AG04449 (cell line): ENCODE data around the gene ARMH3.
A peak's percentile ranks its signal among the peaks of the same experiment; 100 is the strongest.

Source experiments
- CTCF ChIA-PET: fragments of 350-600 bp; formaldehyde crosslinking; extraction: SDS; loops from one replicate; lab custom pipeline; 2021; ENCODE audit warnings: antibody characterized with exemption; lab: Yijun Ruan, JAX
- POLR2A ChIA-PET: fragments of 400-600, 350-600 bp; formaldehyde crosslinking; extraction: SDS; loops from one replicate; lab custom pipeline; 2020; ENCODE audit warnings: antibody characterized with exemption, inconsistent platforms; lab: Yijun Ruan, JAX
- DNase-seq: peaks from one replicate; pipeline ENCODE4 v3.0.0-alpha.2; 2010; ENCODE audit warnings: low read depth, low spot score
- H3K4me3 ChIP-seq: 2 replicates; pipeline ENCODE4 v1.5.1; 2011; ENCODE audit warnings: low read depth, mild to moderate bottlenecking, control low read depth, low read length
- TF ChIP-seq, protein P1 (sequence below): IDR thresholded peaks from one replicate; pipeline ENCODE4 v1.5.1; 2011; ENCODE audit warnings: mild to moderate bottlenecking, moderate library complexity, low read length, control low read depth, inconsistent platforms; ENCODE audit not compliant: insufficient read depth; ENCODE audit errors: missing control alignments

Gene ARMH3

DNA sequence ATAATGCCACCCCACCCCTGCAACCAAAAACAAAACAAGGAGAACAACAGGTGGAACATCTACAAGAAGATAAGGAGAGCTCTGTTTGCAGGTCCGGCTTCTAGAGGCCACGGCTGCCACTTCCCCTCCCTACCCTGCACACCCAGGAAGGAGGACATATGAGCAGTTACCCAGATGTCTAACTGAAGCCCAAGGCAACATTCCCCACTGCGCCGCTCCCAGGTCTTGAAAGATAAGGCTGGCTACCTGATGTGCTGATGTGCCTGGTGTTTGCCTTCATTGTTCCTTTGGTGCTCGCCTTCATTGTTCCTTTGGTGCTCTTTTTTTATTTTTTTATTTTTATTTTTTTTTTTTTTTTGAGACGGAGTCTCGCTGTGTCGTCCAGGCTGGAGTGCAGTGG is 30.2 kb upstream of the ARMH3 start:
- no peak for DNase-seq
- CTCF ChIA-PET: interaction anchor here (0.7 to 1.4 kb wide), 2 partner anchors 13 to 251 kb away, joined by 3 to 11 read pairs; no protein-coding TSS in a partner anchor
- H3K4me3 ChIP-seq: no peak overlapping the region
- TF ChIP-seq, protein P1, sequence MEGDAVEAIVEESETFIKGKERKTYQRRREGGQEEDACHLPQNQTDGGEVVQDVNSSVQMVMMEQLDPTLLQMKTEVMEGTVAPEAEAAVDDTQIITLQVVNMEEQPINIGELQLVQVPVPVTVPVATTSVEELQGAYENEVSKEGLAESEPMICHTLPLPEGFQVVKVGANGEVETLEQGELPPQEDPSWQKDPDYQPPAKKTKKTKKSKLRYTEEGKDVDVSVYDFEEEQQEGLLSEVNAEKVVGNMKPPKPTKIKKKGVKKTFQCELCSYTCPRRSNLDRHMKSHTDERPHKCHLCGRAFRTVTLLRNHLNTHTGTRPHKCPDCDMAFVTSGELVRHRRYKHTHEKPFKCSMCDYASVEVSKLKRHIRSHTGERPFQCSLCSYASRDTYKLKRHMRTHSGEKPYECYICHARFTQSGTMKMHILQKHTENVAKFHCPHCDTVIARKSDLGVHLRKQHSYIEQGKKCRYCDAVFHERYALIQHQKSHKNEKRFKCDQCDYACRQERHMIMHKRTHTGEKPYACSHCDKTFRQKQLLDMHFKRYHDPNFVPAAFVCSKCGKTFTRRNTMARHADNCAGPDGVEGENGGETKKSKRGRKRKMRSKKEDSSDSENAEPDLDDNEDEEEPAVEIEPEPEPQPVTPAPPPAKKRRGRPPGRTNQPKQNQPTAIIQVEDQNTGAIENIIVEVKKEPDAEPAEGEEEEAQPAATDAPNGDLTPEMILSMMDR: no peak
- POLR2A ChIA-PET: interaction anchor here (0.6 to 0.7 kb wide), 2 partner anchors 8 to 11 kb away, joined by 3 read pairs; no protein-coding TSS in a partner anchor

DNA sequence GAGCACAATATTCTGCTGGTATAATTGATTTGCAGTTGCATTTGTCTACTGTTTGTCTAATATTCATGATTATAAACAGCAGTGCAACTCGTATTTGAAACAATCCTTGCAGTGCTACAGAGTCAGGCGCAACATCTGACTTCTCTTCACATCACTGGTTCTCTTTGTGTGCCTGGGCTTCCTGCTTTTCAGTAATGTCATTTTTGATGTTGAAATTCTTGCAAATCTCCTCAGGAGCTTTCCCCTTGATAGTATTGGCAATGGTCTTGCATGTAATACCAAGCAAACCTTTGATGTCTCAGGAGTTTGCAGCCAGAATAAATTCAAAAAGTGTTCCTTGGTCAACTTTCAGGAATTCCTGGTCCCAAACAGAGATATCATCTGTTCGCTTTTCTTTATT is 29.4 kb upstream of the ARMH3 start:
- CTCF ChIA-PET: interaction anchor here (0.8 to 1.1 kb wide), 2 partner anchors 11 to 13 kb away, joined by 4 to 7 read pairs; no protein-coding TSS in a partner anchor
- DNase-seq: no peak
- H3K4me3 ChIP-seq: no peak overlapping the region
- POLR2A ChIA-PET: no interaction called here
- TF ChIP-seq, protein P1: no peak

DNA sequence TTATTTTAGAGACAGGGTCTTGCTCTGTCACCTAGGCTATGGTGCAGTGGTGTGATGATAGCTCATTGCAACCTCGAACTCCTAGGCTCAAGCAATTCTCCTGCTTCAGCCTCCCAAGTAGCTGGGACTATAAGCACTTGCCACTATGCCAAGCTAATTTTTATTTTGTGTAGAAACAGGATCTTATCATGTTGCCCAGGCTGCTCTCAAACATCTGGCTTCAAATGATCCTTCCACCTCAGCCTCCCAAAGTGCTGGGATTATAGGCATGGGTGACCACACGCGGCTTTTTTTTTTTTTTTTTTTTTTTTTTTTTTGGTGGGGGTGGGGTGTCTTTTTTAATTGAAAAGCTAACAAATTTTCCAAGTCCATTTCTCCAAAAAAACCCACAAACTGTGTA is 27.6 kb upstream of the ARMH3 start:
- H3K4me3 ChIP-seq: no peak overlapping the region
- ChIA-PET CTCF (interaction anchor here (0.7 to 2.1 kb wide), 8 partner anchors 10 to 26 kb away, joined by 3 to 30 read pairs (median 3); no protein-coding TSS in a partner anchor), POLR2A (no interaction called here)
- TF ChIP-seq, protein P1: no peak
- DNase-seq: no peak

DNA sequence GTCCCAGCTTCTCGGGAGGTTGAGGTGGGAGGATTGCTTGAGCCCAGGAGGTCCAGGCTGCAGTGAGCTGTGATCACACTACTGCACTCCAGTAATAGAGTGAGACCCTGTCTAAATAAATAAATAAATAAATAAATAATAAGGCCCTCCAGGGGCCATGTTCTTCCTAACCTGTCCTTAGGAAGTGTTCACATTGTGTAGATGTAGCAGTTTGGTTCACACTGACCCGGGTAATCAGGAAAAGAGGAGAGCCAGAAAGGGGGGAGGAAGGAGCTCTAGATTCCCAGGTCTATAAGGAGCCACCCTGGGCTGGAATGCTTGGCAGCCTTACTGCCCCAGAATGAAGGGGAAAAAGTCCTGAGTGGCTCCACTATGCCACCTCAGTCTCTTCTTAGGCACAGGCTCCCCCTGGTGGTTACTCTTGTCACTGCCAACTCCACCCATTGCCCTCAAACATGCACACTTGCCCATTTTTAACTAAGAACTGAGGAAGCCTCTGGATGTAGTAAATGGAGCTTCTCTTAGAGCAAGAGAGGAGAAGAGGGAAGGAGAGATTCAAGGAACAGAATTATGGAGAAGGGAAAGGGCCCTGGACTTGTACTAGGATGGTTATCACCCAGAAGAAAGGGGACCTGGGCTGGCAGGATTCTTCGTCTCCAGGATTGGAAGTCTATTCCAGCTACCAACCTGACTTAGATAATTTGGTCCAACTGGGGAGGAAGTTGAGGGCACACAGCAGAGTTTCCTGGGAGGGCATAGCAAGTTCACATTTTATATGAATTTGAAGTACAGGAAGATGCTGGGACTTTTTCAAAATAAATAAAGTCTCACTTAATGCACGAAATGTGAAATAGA is 16.9 kb upstream of the ARMH3 start:
- POLR2A ChIA-PET: interaction anchor here (0.6 to 0.7 kb wide), 2 partner anchors 40 to 292 kb away, joined by 3 read pairs; no protein-coding TSS in a partner anchor
- H3K4me3 ChIP-seq: no peak overlapping the region
- DNase-seq: peak; percentile 28
- TF ChIP-seq, protein P1: peak; percentile 91
- CTCF ChIA-PET: interaction anchor here (0.5 to 11.7 kb wide), 67 partner anchors 8 to 1515 kb away, joined by 3 to 188 read pairs (median 5); partner anchors contain the start of genes ARMH3 and NPM3

DNA sequence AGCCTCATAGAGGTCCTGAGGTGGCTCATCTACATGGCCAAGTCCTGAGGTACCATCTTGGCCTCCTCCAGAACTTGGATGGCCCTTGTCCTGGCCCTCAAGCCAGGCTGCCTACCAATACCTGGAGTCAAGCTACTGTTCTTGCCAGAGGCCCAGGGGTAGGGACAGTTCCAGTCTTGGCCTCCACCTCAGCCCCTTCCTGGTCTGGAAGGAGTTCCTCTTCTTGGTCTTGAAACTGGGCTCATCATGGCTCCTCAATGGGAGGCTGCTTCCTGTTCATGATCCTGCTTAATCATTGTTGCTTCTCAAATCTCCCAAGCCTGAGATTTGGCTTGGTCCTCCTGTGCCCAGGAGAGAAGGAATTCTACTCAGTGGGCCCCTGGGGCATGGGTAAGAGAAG is 13.1 kb upstream of the ARMH3 start:
- ChIA-PET CTCF (interaction anchor here (1.0 to 11.7 kb wide), 7 partner anchors 9 to 230 kb away, joined by 3 to 188 read pairs (median 6); no protein-coding TSS in a partner anchor), POLR2A (no interaction called here)
- H3K4me3 ChIP-seq: no peak overlapping the region
- DNase-seq: no peak
- TF ChIP-seq, protein P1: no peak

DNA sequence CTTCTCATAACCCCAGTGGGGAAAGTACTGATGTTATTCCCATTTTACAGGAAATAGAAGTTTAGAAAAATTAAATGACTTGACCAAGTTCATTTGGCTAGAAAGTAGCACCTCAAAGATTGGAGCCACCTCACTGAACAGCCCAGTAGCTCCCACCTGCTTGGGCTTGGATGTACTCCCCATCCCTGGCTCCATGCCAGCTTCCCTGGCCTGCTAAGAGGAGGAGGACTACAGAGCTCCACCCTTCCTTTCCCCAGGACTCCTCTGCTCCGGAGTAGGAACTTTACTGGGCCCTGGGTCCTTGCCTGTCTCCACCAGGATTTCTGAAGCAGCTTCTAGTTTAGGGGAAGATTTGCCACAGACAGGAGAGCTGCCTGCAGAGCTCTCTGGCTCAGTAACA is 12.2 kb upstream of the ARMH3 start:
- DNase-seq: no peak
- CTCF ChIA-PET: interaction anchor here (0.9 to 11.7 kb wide), 8 partner anchors 10 to 855 kb away, joined by 3 to 188 read pairs (median 6); no protein-coding TSS in a partner anchor
- POLR2A ChIA-PET: no interaction called here
- TF ChIP-seq, protein P1: no peak
- no peak overlapping the region for H3K4me3 ChIP-seq
